GM12878 (cell line): ENCODE results near the gene C20orf96.

Experiments
- CHD2 ChIP-seq: IDR thresholded peaks from 2 replicates; pipeline ENCODE4 v1.6.1; 2011; ENCODE audit warnings: low read depth, low read length, improper control_type of control experiment, borderline replicate concordance
- E2F4 ChIP-seq: IDR thresholded peaks from 2 replicates; pipeline ENCODE4 v1.6.1; 2012; ENCODE audit warnings: low read depth, low read length, improper control_type of control experiment
- EZH2 ChIP-seq: IDR thresholded peaks from 2 replicates; pipeline ENCODE4 v1.6.1; 2012; ENCODE audit warnings: low read depth, mild to moderate bottlenecking, control low read depth, inconsistent platforms, low read length, borderline replicate concordance; ENCODE audit not compliant: control insufficient read depth
- GABPA ChIP-seq: IDR thresholded peaks from 2 replicates; pipeline ENCODE4 v1.6.1; 2014; ENCODE audit warnings: antibody characterized with exemption, low read depth, mild to moderate bottlenecking, inconsistent platforms
- HCFC1 ChIP-seq: fragments of 150-350 bp; IDR thresholded peaks from 2 replicates; pipeline ENCODE4 v1.6.1; 2014; ENCODE audit warnings: low read length
- JUNB ChIP-seq: IDR thresholded peaks from 2 replicates; pipeline ENCODE4 v1.6.1; 2016; ENCODE audit warnings: antibody characterized with exemption, mild to moderate bottlenecking
- LARP7 ChIP-seq: fragments of 450-650 bp; IDR thresholded peaks from 2 replicates; pipeline ENCODE4 v1.6.1; 2017; ENCODE audit warnings: mild to moderate bottlenecking
- MAX ChIP-seq: IDR thresholded peaks from 2 replicates; pipeline ENCODE4 v1.6.1; 2012; ENCODE audit warnings: low read depth, low read length, improper control_type of control experiment
- POLR2AphosphoS5 ChIP-seq: IDR thresholded peaks from 2 replicates; pipeline ENCODE4 v1.6.1; 2011; ENCODE audit warnings: mild to moderate bottlenecking, low read length, inconsistent platforms
- REST ChIP-seq: IDR thresholded peaks from 2 replicates; pipeline ENCODE4 v1.6.1; 2012; ENCODE audit warnings: mild to moderate bottlenecking, low read depth, low read length
- SP1 ChIP-seq: IDR thresholded peaks from one replicate; pipeline ENCODE4 v1.6.1; 2011; ENCODE audit warnings: low read depth, low read length

- TF ChIP-seq MAX (no peak), CHD2 (no peak), POLR2AphosphoS5 (no peak), JUNB (no peak), GABPA (no peak), LARP7 (no peak), EZH2 (no peak), REST (no peak), HCFC1 (no peak), SP1 (no peak), E2F4 (no peak)
Measured at GRCh38 chr20:312866-313265, 22.3 kb upstream of the C20orf96 start.
